ENCODE measurements around the gene ROCK1.

ROCK1 gene

GRCh38 chr18:21109936-21110712, 1.5 kb downstream of the ROCK1 start:
- no peak for DNase-seq (ENCODE audit: low read depth in 2 of 2)

GRCh38 chr18:21105936-21106335, 5.7 kb downstream of the ROCK1 start:
- no peak for DNase-seq (ENCODE audit: low read depth in 2 of 2)

GRCh38 chr18:21101172-21101571, 10.4 kb downstream of the ROCK1 start:
- DNase-seq (ENCODE audit: low read depth in 2 of 2) = no peak

- no peak for DNase-seq (ENCODE audit: low read depth in 2 of 2)
Observed at GRCh38 chr18:21100678-21101077, 10.9 kb downstream of the ROCK1 start.

GRCh38 chr18:21100146-21100545, 11.5 kb downstream of the ROCK1 start:
- DNase-seq (ENCODE audit: low read depth in 2 of 2) = peak; percentile 10 to 17

- DNase-seq (ENCODE audit: low read depth in 2 of 2) = no peak
Observed at GRCh38 chr18:21099442-21099841, 12.2 kb downstream of the ROCK1 start.

- DNase-seq (ENCODE audit: low read depth in 2 of 2) = no peak
Observed at GRCh38 chr18:21096760-21097159, 14.9 kb downstream of the ROCK1 start.

GRCh38 chr18:21093133-21093532, 18.5 kb downstream of the ROCK1 start:
- no peak for DNase-seq (ENCODE audit: low read depth in 2 of 2)

GRCh38 chr18:21090680-21091079, 20.9 kb downstream of the ROCK1 start:
- DNase-seq (ENCODE audit: low read depth in 2 of 2) = no peak

GRCh38 chr18:21085579-21086166, 25.9 kb downstream of the ROCK1 start:
- no peak for DNase-seq (ENCODE audit: low read depth in 2 of 2)

- DNase-seq (ENCODE audit: low read depth in 2 of 2) = no peak
Observed at GRCh38 chr18:21084511-21085078, 27.0 kb downstream of the ROCK1 start.

- DNase-seq (ENCODE audit: low read depth in 2 of 2) = no peak
Observed at GRCh38 chr18:21083017-21083416, 28.6 kb downstream of the ROCK1 start.

- DNase-seq (ENCODE audit: low read depth in 2 of 2) = no peak
Observed at GRCh38 chr18:21081426-21081825, 30.2 kb downstream of the ROCK1 start.

GRCh38 chr18:21080576-21080975, 31.0 kb downstream of the ROCK1 start:
- no peak for DNase-seq (ENCODE audit: low read depth in 2 of 2)

GRCh38 chr18:21074336-21075323, 37.0 kb downstream of the ROCK1 start:
- no peak for DNase-seq (ENCODE audit: low read depth in 2 of 2)

GRCh38 chr18:21073180-21073579, 38.4 kb downstream of the ROCK1 start:
- DNase-seq (ENCODE audit: low read depth in 2 of 2) = no peak

GRCh38 chr18:21071071-21071470, 40.5 kb downstream of the ROCK1 start:
- no peak for DNase-seq (ENCODE audit: low read depth in 2 of 2)

- no peak for DNase-seq (ENCODE audit: low read depth in 2 of 2)
Observed at GRCh38 chr18:21069468-21069867, 42.1 kb downstream of the ROCK1 start.

- DNase-seq (ENCODE audit: low read depth in 2 of 2) = peak; percentile 37 to 38
Observed at GRCh38 chr18:21064347-21064746, 47.3 kb downstream of the ROCK1 start.

- no peak for DNase-seq (ENCODE audit: low read depth in 2 of 2)
Observed at GRCh38 chr18:21063011-21063410, 48.6 kb downstream of the ROCK1 start.

- no peak for DNase-seq (ENCODE audit: low read depth in 2 of 2)
Observed at GRCh38 chr18:21057112-21057511, 54.5 kb downstream of the ROCK1 start.

GRCh38 chr18:21056545-21056944, 55.1 kb downstream of the ROCK1 start:
- no peak for DNase-seq (ENCODE audit: low read depth in 2 of 2)

Measured in fibroblast of skin of left quadriceps (primary cell).